MM.1S (cell line): Measurements from ENCODE around the gene PGBD5.

Experiments
- DNase-seq: peaks from one replicate; pipeline ENCODE4 v3.0.0-alpha.2; 2015
- H2AFZ ChIP-seq: fragments of 300-600 bp; sonication (generic); 2 replicates; pipeline ENCODE4 v1.6.0; 2016; ENCODE audit warnings: antibody characterized with exemption, low read length
- H3F3A ChIP-seq: fragments of 300-600 bp; sonication (generic); 2 replicates; pipeline ENCODE4 v1.6.1; 2016; ENCODE audit warnings: mild to moderate bottlenecking, antibody characterized with exemption, low read length, moderate library complexity, mixed read lengths; ENCODE audit not compliant: insufficient read depth
- H3K27ac ChIP-seq: fragments of 300-600 bp; sonication (generic); 2 replicates; pipeline ENCODE4 v1.5.1; 2016; ENCODE audit warnings: mild to moderate bottlenecking, low read length
- H3K27me3 ChIP-seq: fragments of 300-600 bp; sonication (generic); replicated peaks from 2 replicates; pipeline ENCODE4 v1.6.0; 2016; ENCODE audit warnings: low read length; ENCODE audit not compliant: insufficient read depth
- H3K36me3 ChIP-seq: fragments of 300-600 bp; sonication (generic); replicated peaks from 2 replicates; pipeline ENCODE4 v1.6.1; 2016; ENCODE audit warnings: mild to moderate bottlenecking, low read length, mixed read lengths; ENCODE audit not compliant: insufficient read depth
- H3K4me1 ChIP-seq: fragments of 300-600 bp; sonication (generic); 2 replicates; pipeline ENCODE4 v1.6.1; 2016; ENCODE audit warnings: low read length, mixed read lengths
- H3K4me2 ChIP-seq: fragments of 300-600 bp; sonication (generic); 2 replicates; pipeline ENCODE4 v1.6.0; 2016; ENCODE audit warnings: low read depth, low read length
- H3K4me3 ChIP-seq: fragments of 300-600 bp; sonication (generic); 2 replicates; pipeline ENCODE4 v1.5.1; 2016; ENCODE audit warnings: low read length, mixed read lengths
- H3K79me2 ChIP-seq: fragments of 300-600 bp; sonication (generic); 2 replicates; pipeline ENCODE4 v1.6.1; 2016; ENCODE audit warnings: mixed run types, low read length, mixed read lengths
- H3K9ac ChIP-seq: fragments of 300-600 bp; sonication (generic); 2 replicates; pipeline ENCODE4 v1.6.1; 2016; ENCODE audit warnings: low read length, mixed read lengths
- H3K9me2 ChIP-seq: fragments of 300-600 bp; sonication (generic); replicated peaks from 2 replicates; pipeline ENCODE4 v1.6.1; 2016; ENCODE audit warnings: mild to moderate bottlenecking, low read length, mixed read lengths; ENCODE audit not compliant: insufficient read depth
- H3K9me3 ChIP-seq: fragments of 300-600 bp; sonication (generic); replicated peaks from 2 replicates; pipeline ENCODE4 v1.6.1; 2016; ENCODE audit warnings: mild to moderate bottlenecking, low read length, mixed read lengths; ENCODE audit not compliant: insufficient read depth
- H4K20me1 ChIP-seq: fragments of 300-600 bp; sonication (generic); 2 replicates; pipeline ENCODE4 v1.6.1; 2016; ENCODE audit warnings: mild to moderate bottlenecking, low read length, moderate library complexity, mixed read lengths; ENCODE audit not compliant: insufficient read depth
- CTCF ChIP-seq: fragments of 300-600 bp; sonication (generic); IDR thresholded peaks from 2 replicates; pipeline ENCODE4 v1.5.1; 2016; ENCODE audit warnings: antibody characterized with exemption, low read length, mixed read lengths
- EZH2 ChIP-seq: fragments of 300-600 bp; sonication (generic); optimal IDR thresholded peaks from 2 replicates; pipeline ENCODE3; 2017; ENCODE audit warnings: low read depth, mild to moderate bottlenecking, antibody characterized with exemption, low read length, mixed read lengths
- EZH2phosphoT487 ChIP-seq: fragments of 300-600 bp; sonication (generic); IDR thresholded peaks from 2 replicates; pipeline ENCODE4 v1.6.1; 2018; ENCODE audit warnings: antibody characterized with exemption, low read length

Gene PGBD5

GRCh38 chr1:230316864-230317745 lies 109.0 kb downstream of the PGBD5 start:
- TF ChIP-seq EZH2phosphoT487 (no peak), EZH2 (no peak), CTCF (no peak)
- no peak overlapping the region for H3K4me3 ChIP-seq
- no peak overlapping the region for H3K9ac ChIP-seq
- H3K9me3 ChIP-seq = no peaks in the 10 kb centered on the region
- no peaks in the 10 kb centered on the region for H3K36me3 ChIP-seq
- no peaks in the 10 kb centered on the region for H3F3A ChIP-seq
- no peaks in the 10 kb centered on the region for H3K79me2 ChIP-seq
- H3K9me2 ChIP-seq = no peaks in the 10 kb centered on the region
- no peak overlapping the region for H3K27ac ChIP-seq
- H3K4me2 ChIP-seq = no peak overlapping the region
- no peaks in the 10 kb centered on the region for H3K4me1 ChIP-seq
- H2AFZ ChIP-seq = no peak overlapping the region
- no peaks in the 10 kb centered on the region for H3K27me3 ChIP-seq
- H4K20me1 ChIP-seq = no peaks in the 10 kb centered on the region
- DNase-seq = no peak

- Histone ChIP-seq H3K4me1 (no peaks in the 10 kb centered on the region), H3K27me3 (no peaks in the 10 kb centered on the region), H4K20me1 (no peaks in the 10 kb centered on the region), H3K79me2 (no peaks in the 10 kb centered on the region), H3K9ac (no peak overlapping the region), H3K4me2 (no peak overlapping the region), H3K9me3 (no peaks in the 10 kb centered on the region), H3K4me3 (no peak overlapping the region), H3K9me2 (no peaks in the 10 kb centered on the region), H3F3A (no peaks in the 10 kb centered on the region), H3K36me3 (no peaks in the 10 kb centered on the region), H2AFZ (no peak overlapping the region), H3K27ac (no peak overlapping the region)
- DNase-seq = no peak
- TF ChIP-seq CTCF = no peak
- TF ChIP-seq EZH2phosphoT487 = no peak
- no peak for TF ChIP-seq EZH2
Measured at GRCh38 chr1:230315099-230315498, 111.0 kb downstream of the PGBD5 start.

- Histone ChIP-seq H3K9ac (no peak overlapping the region), H3K27ac (no peak overlapping the region), H3K36me3 (no peaks in the 10 kb centered on the region), H3K4me1 (no peaks in the 10 kb centered on the region), H3K9me2 (no peaks in the 10 kb centered on the region), H3K79me2 (no peaks in the 10 kb centered on the region), H4K20me1 (no peaks in the 10 kb centered on the region), H3K9me3 (no peaks in the 10 kb centered on the region), H3F3A (no peaks in the 10 kb centered on the region), H3K4me3 (no peak overlapping the region), H3K27me3 (no peaks in the 10 kb centered on the region), H2AFZ (no peak overlapping the region), H3K4me2 (no peak overlapping the region)
- TF ChIP-seq EZH2phosphoT487 (no peak), EZH2 (no peak), CTCF (no peak)
- no peak for DNase-seq
Measured at GRCh38 chr1:230314142-230314470, 112.0 kb downstream of the PGBD5 start.
